HG02885 (cell line): ENCODE measurements around the gene MED26.
"Not testable (repeated sequence)": the region's sequence is repeated elsewhere in the genome, so short reads cannot be mapped to it uniquely, and the experiment has no call there.

Experiments
- ATAC-seq: cut with Tn5 transposase; IDR thresholded peaks from one replicate; pipeline ENCODE4 v1.9.1; 2021; ENCODE audit warnings: mild to moderate bottlenecking; ENCODE audit not compliant: unreplicated experiment, poor library complexity

MED26 gene

DNA sequence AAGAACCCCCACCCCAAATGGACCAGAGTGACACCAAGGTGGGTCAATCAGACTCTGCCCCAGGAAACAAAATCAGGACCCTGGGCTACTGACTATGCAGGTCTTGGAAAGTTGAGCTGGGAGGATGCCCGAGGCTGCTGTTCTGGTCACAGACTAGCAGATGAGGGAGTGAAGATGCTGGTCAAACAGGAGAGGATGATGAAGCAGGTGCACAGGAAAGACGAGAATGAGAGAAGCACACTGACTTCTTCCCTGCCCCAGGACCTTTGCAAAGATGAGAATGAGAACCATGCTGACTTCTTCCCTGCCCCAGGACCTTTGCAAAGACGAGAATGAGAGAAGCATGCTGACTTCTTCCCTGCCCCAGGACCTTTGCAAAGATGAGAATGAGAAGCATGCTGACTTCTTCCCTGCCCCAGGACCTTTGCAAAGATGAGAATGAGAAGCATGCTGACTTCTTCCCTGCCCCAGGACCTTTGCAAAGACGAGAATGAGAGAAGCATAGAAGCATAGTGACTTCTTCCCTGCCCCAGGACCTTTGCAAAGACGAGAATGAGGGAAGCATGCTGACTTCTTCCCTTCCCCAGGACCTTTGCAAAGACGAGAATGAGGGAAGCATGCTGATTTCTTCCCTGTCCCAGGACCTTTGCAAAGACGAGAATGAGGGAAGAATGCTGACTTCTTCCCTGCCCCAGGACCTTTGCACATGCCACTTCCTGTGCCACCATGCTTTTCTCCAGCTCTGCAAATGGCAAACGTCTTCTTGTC lies 23.6 kb upstream of the MED26 start:
- not testable (repeated sequence) for ATAC-seq

DNA sequence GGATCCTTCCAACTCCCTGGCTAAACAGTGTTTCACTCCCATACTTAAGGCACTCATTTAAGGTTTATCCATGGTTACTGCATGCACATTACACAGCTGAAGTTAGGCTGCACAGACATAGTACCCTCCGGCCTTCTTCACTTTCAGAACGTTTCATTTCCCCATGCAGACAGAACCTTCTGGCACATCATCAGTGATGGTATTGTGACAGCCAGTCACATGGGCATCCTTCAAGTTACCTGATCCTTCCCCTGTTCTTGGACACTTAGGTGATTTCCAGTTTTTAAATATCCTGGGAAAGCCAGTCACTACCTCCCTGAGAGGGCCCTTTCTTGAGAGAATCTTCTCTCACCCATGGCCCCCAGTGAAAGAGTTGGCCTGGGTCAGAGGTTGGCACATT lies 22.8 kb upstream of the MED26 start:
- ATAC-seq: no peak

DNA sequence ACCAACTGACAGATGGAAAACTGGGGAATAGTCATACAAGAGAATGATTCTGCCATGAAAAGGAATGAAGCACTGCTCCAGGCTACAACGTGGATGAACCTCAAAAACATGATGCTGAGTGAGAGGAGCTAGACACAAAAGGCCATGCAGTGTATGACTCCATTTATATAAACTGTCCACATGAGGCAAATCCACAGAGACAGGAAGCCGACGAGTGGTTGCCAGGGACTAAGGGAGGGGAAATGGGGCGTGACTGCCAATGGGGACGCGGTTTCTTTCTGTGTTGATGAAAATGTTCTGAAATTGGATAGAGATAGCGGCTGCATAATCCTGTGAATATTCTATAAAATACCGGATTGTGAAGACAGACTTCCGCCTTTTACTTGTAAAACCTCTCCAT lies 21.7 kb upstream of the MED26 start:
- ATAC-seq: no peak

DNA sequence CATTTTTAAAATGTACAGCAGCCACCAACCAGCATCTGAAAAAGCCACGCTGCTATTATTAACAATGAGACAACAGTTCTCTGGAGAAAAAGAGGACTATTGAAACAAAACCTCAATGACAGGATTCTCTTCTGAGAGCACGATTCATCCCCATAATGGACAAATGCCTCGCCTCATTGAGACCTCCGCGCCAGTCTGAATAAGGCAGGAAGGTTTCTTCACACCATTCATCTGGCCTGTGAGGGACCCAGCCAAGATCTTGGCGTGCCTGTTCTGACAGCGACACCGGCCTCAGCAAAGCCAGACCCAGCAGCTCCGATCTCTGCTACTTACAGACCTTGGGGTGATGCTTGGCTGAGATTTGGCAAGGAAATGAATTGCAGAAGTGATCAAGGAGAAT lies 17.1 kb upstream of the MED26 start:
- ATAC-seq: no peak

DNA sequence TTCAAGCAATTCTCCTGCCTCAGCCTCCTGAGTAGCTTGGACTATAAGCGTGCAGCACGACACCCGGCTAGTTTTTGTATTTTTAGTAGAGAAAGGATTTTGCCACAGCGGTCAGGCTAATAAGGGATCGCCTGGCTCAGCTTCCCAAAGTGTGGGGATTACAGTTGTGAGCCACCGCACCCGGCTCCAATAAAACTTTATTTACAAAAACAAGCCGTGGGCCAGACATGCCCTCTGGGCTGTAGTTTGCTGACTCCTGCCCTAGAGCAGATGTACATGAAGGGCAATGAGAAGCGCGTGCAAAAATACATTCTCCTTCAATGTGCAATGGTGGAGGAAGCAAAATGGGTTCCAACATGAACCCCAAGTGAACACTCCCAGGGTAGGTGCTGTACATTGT lies 13.7 kb upstream of the MED26 start:
- ATAC-seq: no peak

DNA sequence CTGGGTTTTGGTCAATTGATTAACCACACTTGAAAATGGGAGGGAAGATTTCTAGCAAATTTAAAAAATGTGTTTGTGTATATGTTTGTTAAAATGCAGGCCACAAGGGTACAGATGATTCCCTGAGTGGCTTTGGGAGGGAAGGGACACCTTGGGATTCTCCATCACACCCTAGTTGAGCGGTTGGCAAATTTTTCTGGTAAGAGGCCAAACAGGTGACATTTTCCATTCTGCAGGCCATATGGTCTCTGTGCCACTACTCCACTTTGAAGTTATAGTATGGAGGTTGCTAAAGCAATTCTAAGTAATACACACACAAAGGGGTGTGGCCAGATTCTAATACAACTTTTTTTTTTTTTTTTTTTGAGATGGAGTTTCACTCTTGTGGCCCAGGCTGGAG lies 12.9 kb upstream of the MED26 start:
- ATAC-seq: no peak

DNA sequence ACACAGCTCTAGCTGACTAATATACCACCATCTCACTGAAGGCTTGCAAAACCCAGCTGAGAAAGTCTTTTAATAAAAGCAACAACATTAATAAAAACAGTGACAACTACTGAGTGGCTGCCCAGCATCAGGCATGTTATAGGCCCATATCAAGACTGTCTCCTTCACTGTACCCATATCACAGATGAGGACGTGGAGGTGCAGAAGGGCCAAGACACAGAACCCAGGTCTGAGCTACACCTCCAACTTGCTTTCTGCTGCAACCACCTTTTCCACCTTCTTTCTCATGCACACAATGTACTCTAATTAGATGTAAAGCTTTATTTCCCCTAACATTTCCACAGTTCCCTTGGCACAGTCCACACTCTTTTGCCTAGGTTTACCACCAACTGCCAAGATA lies 10.7 kb upstream of the MED26 start:
- no peak for ATAC-seq

DNA sequence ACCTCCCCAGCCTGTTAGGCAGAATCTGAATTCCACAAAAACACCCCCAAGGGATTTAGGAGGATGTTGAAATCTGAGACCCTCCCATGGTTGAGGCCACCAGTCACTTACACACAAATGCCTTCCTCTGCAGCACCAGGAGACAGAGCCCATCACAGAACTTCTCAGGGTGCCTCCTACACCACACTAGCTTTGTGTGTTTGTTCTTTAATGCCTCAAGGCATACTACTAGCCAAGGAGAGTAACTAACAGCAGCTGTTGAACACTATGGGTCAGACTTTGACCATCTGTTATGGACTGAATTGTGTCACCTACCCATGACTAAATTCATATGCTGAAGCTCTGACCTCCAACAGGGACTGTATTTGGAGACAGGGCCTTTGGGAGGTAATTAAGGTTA lies 9.5 kb upstream of the MED26 start:
- ATAC-seq: no peak

DNA sequence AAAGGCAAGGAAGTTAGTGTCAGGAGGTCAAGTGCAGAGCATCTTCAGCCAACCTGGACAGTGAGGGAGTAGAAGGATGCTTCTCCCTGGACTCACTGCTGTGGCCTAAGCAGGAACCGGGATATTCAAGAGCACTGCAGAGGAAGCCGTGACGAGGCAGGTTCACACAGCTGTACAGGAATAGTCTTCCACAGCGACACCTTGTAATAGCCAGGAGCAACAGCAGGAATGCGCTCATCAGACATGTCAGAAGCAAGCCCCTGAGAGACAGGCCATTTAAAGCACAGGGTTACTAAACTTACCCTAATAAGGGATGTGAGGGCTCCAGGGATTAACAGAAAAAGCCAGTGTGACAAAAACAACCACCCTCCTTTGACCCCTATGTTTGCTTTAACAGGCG lies 3.5 kb upstream of the MED26 start:
- no peak for ATAC-seq

DNA sequence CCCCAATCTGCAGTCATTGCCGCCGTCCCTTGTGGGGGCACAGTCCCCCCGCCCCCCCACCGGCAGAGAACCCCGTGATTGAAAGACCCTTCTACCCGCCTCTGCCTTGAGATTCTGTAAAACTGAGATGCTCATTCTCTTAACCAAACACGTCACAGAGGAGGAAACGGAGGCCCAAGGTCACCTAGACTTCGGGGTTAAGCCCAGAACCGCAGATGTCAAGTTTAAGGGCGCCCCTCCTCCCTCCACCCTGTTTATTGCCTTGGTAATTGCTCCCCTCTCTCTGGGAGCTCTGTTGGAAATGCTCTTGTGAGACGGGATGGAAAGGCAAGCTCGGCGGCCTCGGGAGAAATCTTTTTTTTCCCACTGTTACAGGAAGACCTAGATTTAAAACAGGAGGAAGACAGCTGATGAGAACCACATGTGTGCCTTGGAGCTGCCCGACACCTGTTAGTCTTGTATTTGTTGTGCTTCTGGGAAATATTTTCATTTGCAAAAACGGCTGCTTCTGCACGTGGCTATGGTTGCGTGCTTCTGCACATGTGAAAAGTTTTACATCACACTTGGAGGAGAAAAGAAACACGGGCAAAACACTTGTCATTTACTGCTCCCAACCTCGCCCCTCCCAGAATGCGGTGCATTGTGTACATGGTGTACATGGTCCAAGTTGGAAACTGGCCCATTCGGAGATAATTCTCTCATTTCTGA lies 1.1 kb upstream of the MED26 start:
- ATAC-seq: no peak

DNA sequence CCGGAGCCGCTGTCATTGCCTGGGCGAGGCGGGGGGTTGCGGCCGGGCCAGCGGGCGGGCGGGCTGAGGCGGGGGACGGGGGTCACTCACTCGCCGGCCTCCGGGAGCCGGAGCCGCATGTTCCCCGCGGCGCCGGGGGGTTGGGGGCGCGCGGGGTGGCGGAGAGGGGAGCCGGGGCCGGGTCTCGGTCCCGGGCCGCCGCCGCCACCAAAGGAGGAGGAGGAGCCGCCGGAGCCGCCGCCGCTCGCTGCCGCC lies 149 bp downstream of the MED26 start:
- no peak for ATAC-seq

DNA sequence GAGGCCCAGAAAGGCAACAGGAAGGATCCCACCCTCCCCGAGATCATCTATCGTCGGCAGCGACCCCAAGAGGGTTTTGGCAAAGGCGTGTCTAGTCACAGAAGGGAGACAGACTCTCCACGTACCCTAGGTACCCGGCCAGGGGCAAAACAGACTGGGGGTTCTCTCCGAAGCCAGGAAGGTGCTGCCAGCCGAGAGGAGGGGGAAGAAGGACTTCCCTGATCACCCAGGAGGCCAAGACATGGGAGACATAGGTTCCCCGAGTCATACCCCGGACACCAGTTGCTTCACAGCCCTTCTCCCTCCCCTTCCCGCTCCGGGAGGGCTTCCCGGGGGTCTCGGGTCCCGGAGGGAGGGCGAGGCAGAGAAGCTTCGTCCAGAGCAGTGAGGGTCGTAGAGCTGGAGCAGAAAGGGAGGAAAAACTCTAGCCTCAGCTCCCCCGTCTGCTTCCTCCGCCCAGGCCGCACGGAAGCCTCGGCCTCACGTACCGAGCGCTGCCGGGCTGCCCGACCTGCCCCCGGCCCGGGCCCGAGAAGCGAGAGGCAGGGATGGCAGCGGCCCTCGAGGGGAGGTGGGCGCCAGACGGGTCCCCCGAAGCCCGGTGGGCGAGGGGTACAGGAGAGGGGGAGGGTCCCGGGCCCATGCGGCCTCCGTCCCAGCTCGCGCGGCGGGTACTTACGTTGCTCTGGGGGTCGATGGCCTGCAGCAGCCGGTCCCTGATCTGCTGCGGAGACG lies 644 bp downstream of the MED26 start:
- peak; percentile 2 for ATAC-seq

DNA sequence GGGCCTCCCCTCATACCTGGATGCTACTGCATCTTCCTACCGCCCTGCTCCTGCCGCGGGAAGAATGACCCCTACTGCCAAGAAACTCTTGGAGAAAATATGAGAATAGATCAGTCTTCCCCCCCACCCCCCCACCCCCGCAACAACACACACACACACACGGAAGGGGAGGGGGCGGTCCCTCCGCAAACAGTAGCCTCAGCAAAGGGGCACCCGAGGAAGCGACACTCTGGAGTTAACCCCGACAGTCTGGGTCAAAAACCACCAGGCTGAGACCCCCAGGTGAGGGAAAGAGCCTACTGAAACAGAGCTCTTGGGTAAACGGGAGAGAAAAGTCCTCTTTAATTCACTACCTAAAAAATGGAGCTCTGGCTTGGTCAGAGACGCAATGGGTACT lies 1.2 kb downstream of the MED26 start:
- ATAC-seq: no peak

DNA sequence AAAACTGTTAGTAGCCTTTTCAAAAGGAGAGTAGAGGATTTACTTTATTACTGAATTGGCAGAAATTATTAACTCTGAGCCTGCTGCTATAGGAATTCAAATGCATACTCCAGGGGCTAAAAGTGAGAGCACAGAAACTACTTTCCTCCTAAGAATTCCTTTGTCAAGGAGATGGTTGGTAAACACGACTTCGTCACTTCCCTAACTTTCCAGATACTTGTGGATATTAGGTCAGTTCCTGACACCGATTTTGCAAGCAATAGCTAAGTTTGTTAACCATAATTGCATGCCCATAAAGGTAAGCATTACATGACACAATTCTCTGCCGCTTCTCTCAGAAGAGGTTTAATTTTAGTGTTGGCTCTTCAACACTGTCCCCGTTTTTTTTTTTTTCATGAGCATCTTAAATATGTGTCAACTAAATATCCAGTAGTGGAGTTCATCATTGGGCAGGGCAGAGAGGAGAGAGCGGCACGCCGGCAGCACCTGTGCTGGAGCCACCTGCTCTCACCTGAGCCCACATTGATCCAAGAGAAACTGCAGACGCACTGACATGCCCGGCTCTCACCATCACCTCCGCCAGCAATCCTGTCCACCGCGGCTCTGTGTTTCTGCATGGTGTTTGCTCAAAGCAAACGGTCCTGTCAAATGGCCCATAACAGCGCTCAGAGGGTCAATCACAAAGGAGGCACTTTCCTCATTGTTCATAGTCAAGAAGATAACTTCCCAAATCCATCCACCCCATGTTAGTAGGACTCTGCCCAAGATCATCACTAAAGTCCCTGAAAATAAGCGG lies 2.6 kb downstream of the MED26 start:
- ATAC-seq: no peak

DNA sequence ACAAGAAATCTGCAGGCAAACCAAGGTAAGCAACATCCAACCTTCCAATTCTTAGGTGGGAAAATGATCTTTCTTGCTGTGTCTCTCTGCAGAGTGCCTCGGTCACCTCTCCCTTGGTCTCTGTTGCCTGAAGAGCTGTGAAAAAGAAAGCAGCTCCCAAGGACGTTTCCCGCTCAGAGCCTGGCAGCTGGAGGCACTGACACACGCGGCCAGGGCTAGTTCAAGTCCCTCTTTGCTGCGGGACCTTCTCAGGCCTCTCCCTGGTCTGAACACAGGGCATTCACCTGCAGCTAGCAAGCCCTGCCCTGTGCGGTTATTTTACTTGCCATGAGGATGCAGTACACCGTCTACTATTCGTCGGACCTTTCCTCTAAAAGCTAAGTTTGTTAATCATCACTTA lies 3.8 kb downstream of the MED26 start:
- ATAC-seq: no peak

DNA sequence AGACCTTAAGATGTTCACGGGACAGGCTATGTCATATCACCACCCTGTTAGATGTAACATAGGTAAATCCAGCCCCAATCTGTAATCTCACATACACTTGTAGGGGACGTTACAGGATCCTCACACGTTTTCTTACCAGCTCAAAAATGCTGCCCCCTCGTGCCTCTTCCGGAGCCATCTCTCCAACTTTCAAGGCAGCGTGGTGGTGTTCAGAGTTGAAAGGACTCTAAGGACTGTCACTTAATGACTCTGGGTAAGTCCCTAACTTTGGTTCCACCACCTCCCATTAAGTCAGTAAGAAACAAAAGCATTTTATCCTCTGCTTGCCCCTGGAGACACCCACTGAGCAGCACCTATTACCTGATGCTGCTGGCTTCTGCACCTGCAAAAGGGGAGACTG lies 4.4 kb downstream of the MED26 start:
- no peak for ATAC-seq

DNA sequence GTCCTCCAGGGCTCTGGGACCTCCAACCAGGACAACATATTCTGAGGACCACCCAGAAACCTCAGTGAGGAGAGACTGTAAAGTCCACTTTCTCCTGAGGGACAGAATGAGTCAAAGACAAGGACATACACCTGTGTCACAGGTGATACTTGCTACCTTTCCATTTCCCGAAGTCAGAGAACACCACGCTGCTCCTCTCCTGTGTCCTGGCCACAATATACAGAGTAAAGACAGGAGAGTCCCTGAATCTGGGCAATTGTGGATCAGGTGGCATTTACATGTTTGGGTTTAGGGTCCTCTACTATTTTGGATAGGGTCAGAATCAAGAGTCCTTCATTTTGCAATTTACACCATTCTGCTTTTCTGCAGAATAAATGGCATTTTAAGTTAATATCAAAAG lies 4.9 kb downstream of the MED26 start:
- no peak for ATAC-seq

DNA sequence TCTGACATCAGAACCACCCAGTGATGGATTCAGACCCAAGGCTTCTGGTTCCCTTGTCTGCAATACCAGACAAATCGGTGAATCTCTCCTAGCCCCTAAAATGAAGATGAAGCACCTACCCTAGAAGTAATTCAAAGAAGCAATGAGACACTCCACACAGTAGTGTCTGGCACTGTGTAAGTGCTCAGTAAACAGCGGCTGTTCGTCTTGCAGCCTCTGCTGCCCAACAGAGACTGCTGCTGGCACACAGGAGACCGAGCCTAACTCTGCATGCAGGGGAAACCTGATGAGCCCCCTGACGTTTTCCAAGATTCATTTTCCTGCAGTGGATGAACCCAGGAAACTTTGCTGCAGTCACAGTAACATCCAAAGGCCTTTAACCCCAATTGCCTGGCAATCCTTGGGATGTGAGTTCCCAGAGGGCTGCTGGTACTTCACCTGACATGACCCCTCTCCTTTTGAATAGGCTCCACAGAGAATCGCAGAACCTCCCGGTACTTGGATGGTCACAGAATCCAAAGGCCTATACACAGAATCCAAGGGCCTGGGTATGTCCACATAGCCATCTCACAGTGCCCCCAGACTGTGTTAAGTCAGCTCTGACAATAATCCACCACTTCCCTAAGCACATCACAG lies 6.7 kb downstream of the MED26 start:
- no peak for ATAC-seq

DNA sequence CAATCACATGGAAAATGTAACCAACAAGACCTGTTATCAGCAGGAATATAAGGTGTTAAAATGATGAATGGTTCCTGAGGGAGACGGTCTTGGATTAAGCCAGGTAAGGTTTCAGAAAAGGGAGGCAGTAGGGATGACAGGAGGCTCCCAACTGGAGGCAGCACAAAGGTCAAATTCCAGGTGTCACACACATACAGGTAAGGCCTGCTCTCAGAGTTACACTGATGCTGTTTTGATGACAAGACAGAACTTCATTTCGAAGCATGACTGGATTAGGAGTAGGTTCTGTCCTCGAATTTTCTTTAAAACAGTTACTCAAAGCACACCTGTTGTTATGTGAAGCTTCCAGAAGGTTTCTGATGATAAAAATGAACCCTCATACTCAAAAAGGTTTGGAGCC lies 7.4 kb downstream of the MED26 start:
- ATAC-seq: no peak

DNA sequence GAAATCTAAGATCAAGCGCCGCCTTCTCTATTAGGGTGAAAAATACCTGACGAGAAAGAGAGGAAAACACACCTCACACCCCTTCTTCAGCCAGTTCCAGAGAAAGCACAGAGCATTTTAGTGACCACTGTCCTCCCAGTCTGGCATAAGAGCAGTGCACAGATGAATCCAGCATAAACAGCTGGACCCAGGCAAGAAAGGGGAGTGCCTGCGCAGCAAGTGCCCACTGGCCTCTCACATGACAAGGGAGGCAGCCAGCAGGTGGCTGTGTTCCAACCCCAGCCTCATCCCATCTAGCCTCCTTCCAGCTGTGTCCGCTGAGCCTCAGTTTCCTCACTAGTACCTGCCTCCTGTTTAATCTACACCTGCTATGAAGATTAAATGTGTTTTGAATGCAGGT lies 8.0 kb downstream of the MED26 start:
- ATAC-seq: no peak

DNA sequence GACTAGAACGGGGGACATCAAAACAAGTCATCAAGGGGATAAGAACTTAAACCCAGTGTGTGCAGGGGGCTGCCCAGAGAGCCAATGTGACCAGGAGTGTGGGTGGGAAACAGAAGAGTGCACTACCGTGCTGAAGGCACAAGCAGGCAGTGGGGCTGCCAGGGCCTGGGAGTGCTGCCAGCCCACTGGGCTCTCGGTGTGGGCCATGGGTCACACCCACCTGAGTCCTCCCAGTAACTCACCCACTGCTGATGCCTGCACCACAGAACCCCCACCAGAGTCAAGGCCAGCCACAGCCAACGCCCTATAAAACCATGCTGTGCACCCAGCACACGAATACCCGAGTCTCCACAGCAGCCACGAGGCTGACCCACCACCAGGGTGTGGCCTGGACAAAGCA lies 8.5 kb downstream of the MED26 start:
- ATAC-seq: no peak
